DOHH2 (cell line): ENCODE results near the gene TMEM69.

ENCODE experiments used
- CTCF ChIP-seq: fragments of 200-600 bp; sonication (generic); IDR thresholded peaks from one replicate; pipeline ENCODE4 v1.5.1; 2014; ENCODE audit warnings: antibody characterized with exemption, mild to moderate bottlenecking, low read depth, low read length; ENCODE audit not compliant: poor library complexity, severe bottlenecking
- EZH2phosphoT487 ChIP-seq: fragments of 200-600 bp; sonication (generic); IDR thresholded peaks from 2 replicates; pipeline ENCODE4 v1.6.1; 2017; ENCODE audit warnings: borderline replicate concordance, mild to moderate bottlenecking, antibody characterized with exemption, low read length, moderate library complexity, mixed read lengths

- TF ChIP-seq CTCF (no peak), EZH2phosphoT487 (no peak)
Measured at GRCh38 chr1:45673956-45674355, 14.0 kb upstream of the TMEM69 start.
